ENCODE results near the gene CDK18.

GRCh38 chr1:205492774-205493173 lies 11.7 kb upstream of the CDK18 start:
- no peak for TF ChIP-seq ATF3 (IDR thresholded peaks at IDR 0.05)
- TF ChIP-seq, protein P1, sequence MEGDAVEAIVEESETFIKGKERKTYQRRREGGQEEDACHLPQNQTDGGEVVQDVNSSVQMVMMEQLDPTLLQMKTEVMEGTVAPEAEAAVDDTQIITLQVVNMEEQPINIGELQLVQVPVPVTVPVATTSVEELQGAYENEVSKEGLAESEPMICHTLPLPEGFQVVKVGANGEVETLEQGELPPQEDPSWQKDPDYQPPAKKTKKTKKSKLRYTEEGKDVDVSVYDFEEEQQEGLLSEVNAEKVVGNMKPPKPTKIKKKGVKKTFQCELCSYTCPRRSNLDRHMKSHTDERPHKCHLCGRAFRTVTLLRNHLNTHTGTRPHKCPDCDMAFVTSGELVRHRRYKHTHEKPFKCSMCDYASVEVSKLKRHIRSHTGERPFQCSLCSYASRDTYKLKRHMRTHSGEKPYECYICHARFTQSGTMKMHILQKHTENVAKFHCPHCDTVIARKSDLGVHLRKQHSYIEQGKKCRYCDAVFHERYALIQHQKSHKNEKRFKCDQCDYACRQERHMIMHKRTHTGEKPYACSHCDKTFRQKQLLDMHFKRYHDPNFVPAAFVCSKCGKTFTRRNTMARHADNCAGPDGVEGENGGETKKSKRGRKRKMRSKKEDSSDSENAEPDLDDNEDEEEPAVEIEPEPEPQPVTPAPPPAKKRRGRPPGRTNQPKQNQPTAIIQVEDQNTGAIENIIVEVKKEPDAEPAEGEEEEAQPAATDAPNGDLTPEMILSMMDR (IDR thresholded peaks at IDR 0.05; ENCODE audit: low read depth, low read length, missing input control), result no peak
- TF ChIP-seq ZBTB33 (IDR thresholded peaks at IDR 0.05), result no peak
- no peak for TF ChIP-seq GABPA (IDR thresholded peaks at IDR 0.05 in 1 of 2, conservative IDR thresholded peaks at IDR 0.05 in 1 of 2)
